GM12872 (cell line): ENCODE results near the gene TMEM30B.

Experiments
- TF ChIP-seq, protein P1 (sequence below): IDR thresholded peaks from 3 replicates; pipeline ENCODE4 v1.5.1; 2011; ENCODE audit warnings: low read depth, mild to moderate bottlenecking, low read length, moderate library complexity; ENCODE audit not compliant: insufficient read depth

Gene TMEM30B

DNA sequence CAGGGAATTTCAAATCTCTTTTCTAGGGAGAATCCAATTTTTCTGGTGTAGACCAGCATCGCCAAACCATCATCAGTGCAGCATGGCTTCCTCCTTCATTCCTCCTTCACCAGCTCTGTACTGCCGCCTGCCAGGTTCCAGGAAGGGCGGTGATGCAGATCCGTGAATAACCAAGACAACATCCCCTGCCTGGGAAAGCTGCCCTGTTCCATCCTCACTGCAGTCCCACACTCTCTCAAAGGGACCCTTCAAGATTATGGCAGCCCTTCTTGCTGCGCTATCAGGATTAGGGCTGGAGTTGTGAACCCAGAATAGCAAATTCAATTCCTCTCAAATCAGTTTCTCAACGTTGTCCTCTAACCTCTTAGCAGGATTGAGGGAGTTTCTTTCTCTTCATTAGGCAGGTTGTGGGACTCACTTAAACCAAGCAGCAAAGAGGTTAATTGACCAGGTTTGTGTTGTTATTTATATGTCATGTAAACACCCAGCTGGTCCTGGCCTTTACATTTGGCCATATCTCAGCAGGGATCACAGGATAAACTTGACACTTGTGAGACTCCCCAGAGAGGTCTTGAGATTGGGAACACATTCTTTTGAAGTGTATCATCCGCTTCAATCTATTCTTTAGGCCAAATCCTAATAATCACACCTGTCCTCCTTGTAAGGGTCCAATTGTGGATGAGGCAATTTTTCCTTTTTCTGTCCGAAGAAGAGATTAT lies 26.2 kb downstream of the TMEM30B start:
- TF ChIP-seq, protein P1, sequence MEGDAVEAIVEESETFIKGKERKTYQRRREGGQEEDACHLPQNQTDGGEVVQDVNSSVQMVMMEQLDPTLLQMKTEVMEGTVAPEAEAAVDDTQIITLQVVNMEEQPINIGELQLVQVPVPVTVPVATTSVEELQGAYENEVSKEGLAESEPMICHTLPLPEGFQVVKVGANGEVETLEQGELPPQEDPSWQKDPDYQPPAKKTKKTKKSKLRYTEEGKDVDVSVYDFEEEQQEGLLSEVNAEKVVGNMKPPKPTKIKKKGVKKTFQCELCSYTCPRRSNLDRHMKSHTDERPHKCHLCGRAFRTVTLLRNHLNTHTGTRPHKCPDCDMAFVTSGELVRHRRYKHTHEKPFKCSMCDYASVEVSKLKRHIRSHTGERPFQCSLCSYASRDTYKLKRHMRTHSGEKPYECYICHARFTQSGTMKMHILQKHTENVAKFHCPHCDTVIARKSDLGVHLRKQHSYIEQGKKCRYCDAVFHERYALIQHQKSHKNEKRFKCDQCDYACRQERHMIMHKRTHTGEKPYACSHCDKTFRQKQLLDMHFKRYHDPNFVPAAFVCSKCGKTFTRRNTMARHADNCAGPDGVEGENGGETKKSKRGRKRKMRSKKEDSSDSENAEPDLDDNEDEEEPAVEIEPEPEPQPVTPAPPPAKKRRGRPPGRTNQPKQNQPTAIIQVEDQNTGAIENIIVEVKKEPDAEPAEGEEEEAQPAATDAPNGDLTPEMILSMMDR: no peak

DNA sequence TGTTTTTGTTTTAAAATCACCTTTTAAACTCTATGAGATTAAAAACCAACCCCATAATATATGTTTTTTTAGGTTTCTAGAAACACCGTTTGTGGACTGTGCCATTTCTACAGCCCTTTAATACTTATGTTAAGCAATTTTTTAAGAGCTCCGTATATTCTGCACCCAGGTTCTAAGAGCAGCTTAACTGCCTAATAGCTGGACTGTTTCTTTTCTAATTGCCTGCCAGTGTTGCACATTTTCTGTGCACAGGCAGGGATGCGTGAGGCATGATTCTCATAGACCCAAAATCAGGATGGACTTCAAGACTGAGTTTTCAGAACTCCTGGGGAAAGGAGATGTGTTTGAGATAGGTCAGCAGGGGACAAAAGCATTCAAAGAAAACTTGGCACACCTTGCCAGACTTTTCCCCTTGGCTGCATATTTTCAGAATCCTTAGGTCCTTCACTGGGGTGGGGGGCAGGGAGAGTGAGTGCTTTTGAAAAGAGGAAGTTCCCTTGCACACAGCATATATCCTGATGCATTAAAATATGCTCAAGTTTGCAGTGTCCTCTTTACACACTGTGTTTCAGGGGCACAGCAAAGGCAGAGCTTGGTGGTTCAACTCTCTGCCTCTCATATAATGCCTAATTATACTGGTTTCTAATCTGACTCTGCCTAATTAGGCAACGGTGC lies 27.9 kb downstream of the TMEM30B start:
- TF ChIP-seq, protein P1: no peak

DNA sequence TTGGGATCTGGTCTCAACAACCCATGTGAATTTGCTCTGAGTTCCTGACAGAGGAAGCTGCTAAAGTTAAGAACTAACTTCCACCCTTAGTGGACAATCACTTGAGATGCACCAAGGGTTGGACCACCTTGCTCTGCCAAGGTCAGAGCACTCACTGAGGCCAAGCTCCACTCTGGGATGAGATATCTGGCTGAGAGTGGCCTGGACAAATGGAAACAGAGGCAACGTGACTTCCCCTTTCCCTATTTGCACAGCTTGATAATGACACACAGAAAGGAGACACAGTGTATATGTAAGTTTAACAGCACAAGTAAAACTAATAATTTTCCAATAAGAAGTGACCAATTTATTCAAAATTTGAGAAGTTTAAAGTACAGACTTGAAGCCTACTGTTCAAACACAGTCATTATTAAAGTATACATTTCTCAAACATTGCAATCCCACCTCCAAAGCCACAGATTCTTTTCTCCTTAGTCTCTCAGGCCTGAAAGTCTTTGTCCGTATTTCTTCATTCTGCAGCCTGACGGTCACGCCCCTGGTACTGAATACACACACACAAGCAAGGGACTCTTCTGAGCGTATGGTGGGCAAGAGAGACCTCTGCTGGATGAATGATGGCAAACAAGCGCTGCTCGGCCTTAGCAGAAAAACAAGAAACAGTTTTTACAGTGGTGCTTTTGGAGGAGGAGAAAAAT lies 28.6 kb downstream of the TMEM30B start:
- TF ChIP-seq, protein P1: peak; percentile 81

DNA sequence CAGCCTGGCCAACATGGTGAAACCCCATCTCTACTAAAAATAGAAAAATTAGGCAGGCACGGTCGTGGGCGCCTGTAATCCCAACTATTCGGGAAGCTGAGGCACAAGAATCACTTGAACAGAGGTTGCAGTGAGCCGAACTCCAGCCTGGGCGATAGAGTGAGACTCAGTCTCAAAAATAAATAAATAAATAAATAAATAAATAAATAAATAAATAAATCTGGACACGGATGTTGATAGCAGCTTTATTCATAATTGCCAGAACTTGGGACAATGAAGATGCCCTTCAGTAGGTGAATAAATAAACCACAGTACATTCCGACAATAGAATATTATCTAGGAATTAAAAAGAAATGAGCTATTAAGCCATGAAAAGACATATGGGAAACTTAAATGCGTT lies 31.1 kb downstream of the TMEM30B start:
- TF ChIP-seq, protein P1: no peak

DNA sequence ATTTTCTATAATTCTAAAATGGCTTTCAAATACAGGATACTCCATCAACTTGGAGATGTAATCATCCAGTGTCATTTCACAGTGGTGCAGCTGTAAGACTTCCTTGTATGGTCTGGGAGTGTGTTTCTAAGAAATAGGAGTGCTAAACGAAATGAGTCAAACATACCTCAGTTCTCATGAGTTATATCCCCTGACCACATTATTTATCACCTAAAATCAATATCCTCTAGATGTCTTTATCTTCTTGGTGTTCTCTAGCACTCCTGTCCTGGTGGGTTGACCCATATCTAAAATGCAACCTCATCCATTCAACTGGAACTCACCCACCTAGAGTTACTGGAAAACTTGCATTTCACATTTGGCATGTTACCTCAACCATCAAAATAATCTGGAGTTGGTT lies 33.2 kb downstream of the TMEM30B start:
- TF ChIP-seq, protein P1: no peak

DNA sequence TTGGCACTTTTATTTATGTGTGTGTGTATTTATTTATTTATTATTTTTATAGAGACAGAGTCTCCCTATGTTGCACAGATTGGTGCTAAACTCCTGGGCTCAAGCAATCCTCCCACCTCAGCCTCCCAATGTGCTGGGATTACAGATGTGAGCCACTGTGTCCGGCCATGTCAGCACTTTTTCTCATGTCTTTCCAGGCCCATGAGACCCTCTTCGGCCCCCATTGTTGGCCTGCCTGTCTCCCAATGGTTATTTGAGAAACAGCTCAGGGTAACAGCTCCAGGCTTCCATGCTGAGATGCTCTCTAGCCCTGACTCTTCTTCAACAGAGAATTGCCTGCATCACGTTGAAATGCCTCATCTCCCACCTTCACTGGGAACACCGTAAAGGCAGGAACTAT lies 34.4 kb downstream of the TMEM30B start:
- TF ChIP-seq, protein P1: no peak

DNA sequence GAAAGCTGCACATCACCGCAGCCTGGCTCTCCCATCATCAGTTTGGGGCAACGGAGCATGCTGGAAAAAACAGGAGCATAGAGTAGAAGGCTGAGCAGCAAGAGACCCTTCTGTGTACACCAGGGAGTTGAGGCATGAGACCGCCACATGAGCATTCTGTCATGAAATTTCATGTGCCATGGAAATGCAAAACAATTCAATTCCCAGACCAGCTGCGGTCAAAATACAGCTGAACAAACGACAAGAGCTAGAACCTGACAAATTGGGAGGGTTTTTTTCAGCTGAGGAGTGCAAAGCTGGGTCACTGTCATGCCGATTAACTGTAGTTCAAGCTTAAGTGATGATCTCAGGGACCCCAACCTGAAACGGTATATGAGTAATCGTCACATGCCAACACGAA lies 37.1 kb downstream of the TMEM30B start:
- TF ChIP-seq, protein P1: no peak
